ENCODE measurements around the gene GLRX2. TPM values are rescaled to one million over a fixed set of nuclear protein-coding genes. Genes with fewer than 3 reads are reported as not detected.
A peak's percentile ranks its signal among the peaks of the same experiment; 100 is the strongest.

Gene GLRX2, protein sequence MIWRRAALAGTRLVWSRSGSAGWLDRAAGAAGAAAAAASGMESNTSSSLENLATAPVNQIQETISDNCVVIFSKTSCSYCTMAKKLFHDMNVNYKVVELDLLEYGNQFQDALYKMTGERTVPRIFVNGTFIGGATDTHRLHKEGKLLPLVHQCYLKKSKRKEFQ
- total RNA-seq, result 1 to 10 TPM; 1.3 to 2.6 TPM

GRCh38 chr1:193104907-193105820 is at the start of gene GLRX2:
TSS of gene GLRX2 (minus strand) at chr1:193105414. CDS start at chr1:193105382, 32 bp downstream.
- Histone ChIP-seq H3K9me3 (no peaks in the 10 kb centered on the region), H3K4me3 (peak within 1 kb of the TSS; percentile 81 to 85), H3K27ac (peak within 1 kb of the TSS; percentile 83 to 90 (median 87)), H3K27me3 (no peaks in the 10 kb centered on the region), H3K4me1 (peaks cover 19% of the 10 kb centered on the region), H3K36me3 (replicated peaks in 1 of 2; ENCODE audit: insufficient read depth in 1 of 2, low read depth in 2 of 2) (peaks cover 0 to 2% of the 10 kb centered on the region in 2 donors)
- DNase-seq (peak; percentile 86 to 90 (median 88)), ATAC-seq (peak; percentile 99)
- peak; percentile 83 to 88 (median 84) for TF ChIP-seq POLR2A (IDR thresholded peaks at IDR 0.05)
- TF ChIP-seq, protein P1, sequence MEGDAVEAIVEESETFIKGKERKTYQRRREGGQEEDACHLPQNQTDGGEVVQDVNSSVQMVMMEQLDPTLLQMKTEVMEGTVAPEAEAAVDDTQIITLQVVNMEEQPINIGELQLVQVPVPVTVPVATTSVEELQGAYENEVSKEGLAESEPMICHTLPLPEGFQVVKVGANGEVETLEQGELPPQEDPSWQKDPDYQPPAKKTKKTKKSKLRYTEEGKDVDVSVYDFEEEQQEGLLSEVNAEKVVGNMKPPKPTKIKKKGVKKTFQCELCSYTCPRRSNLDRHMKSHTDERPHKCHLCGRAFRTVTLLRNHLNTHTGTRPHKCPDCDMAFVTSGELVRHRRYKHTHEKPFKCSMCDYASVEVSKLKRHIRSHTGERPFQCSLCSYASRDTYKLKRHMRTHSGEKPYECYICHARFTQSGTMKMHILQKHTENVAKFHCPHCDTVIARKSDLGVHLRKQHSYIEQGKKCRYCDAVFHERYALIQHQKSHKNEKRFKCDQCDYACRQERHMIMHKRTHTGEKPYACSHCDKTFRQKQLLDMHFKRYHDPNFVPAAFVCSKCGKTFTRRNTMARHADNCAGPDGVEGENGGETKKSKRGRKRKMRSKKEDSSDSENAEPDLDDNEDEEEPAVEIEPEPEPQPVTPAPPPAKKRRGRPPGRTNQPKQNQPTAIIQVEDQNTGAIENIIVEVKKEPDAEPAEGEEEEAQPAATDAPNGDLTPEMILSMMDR (IDR thresholded peaks at IDR 0.05), result peak in 2 of 7 experiments; percentile 6 to 21
- intact Hi-C loops (cut with DNase I), result no loop called here
- 0% methylated on average over 8 to 65 of the region's 73 CpGs for WGBS, 2 donors

- ATAC-seq (no peak), DNase-seq (no peak)
- Histone ChIP-seq H3K27me3 (no peaks in the 10 kb centered on the region), H3K9me3 (no peaks in the 10 kb centered on the region), H3K4me1 (no peaks in the 10 kb centered on the region), H3K4me3 (no peak overlapping the region), H3K27ac (no peak overlapping the region), H3K36me3 (replicated peaks in 1 of 2; ENCODE audit: insufficient read depth in 1 of 2, low read depth in 2 of 2) (peaks cover 0 to 11% of the 10 kb centered on the region in 2 donors)
- WGBS, 2 donors, result 92 to 100% methylated on average over 1 of the region's 1 CpG
- intact Hi-C loops (cut with DNase I), result no loop called here
- no peak for TF ChIP-seq POLR2A (IDR thresholded peaks at IDR 0.05)
- TF ChIP-seq, protein P1 (IDR thresholded peaks at IDR 0.05), result no peak
Observed at GRCh38 chr1:193144999-193145398, 39.8 kb upstream of the GLRX2 start.

GRCh38 chr1:193144361-193144938 is 39.2 kb upstream of the GLRX2 start:
- ATAC-seq, result no peak
- no peak overlapping the region for H3K27ac ChIP-seq
- no peak overlapping the region for H3K4me3 ChIP-seq
- WGBS, 2 donors, result 70 to 72% methylated on average over 5 of the region's 5 CpGs
- peaks cover 0 to 14% of the 10 kb centered on the region in 2 donors for H3K36me3 ChIP-seq (replicated peaks in 1 of 2; ENCODE audit: insufficient read depth in 1 of 2, low read depth in 2 of 2)
- TF ChIP-seq POLR2A (IDR thresholded peaks at IDR 0.05), result no peak
- TF ChIP-seq, protein P1 (IDR thresholded peaks at IDR 0.05), result no peak
- H3K9me3 ChIP-seq, result no peaks in the 10 kb centered on the region
- H3K27me3 ChIP-seq, result no peaks in the 10 kb centered on the region
- no peak for DNase-seq
- intact Hi-C loops (cut with DNase I), result no loop called here
- no peaks in the 10 kb centered on the region for H3K4me1 ChIP-seq

DNA sequence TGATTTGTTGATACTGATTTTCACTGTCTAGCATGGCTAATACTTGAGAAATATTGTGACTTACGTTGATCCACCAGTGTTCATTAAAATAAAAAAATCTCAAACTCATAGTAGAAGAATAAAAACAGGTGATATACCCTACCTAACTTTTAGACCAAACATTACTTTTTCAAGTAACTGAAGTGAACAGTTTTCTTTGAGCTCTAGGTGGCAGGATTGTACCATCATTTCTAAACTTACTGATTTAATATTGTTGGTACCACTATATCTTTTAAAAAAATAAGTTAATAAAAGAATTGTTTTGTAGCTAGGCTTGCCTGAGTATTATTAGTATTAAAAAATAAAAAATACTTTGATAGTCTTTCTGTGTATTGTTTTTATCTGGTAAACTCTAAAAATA is 38.1 kb upstream of the GLRX2 start:
- H3K27me3 ChIP-seq, result no peaks in the 10 kb centered on the region
- DNase-seq (no peak), ATAC-seq (no peak)
- 78% methylated on average over 1 of the region's 1 CpG for WGBS, 2 donors
- H3K36me3 ChIP-seq (replicated peaks in 1 of 2; ENCODE audit: insufficient read depth in 1 of 2, low read depth in 2 of 2), result peaks cover 0 to 11% of the 10 kb centered on the region in 2 donors
- TF ChIP-seq, protein P1 (IDR thresholded peaks at IDR 0.05), result peak in 6 of 7 experiments; percentile 7 to 32 (median 27)
- TF ChIP-seq POLR2A (IDR thresholded peaks at IDR 0.05), result no peak
- intact Hi-C loops (cut with DNase I), result no loop called here
- no peak overlapping the region for H3K4me3 ChIP-seq
- H3K4me1 ChIP-seq, result no peaks in the 10 kb centered on the region
- H3K27ac ChIP-seq, result no peak overlapping the region
- H3K9me3 ChIP-seq, result no peaks in the 10 kb centered on the region

All from body of pancreas (tissue), 4 donors.